Measurements from ENCODE around the gene HLA-DQB1.

The HLA-DQB1 gene

DNA sequence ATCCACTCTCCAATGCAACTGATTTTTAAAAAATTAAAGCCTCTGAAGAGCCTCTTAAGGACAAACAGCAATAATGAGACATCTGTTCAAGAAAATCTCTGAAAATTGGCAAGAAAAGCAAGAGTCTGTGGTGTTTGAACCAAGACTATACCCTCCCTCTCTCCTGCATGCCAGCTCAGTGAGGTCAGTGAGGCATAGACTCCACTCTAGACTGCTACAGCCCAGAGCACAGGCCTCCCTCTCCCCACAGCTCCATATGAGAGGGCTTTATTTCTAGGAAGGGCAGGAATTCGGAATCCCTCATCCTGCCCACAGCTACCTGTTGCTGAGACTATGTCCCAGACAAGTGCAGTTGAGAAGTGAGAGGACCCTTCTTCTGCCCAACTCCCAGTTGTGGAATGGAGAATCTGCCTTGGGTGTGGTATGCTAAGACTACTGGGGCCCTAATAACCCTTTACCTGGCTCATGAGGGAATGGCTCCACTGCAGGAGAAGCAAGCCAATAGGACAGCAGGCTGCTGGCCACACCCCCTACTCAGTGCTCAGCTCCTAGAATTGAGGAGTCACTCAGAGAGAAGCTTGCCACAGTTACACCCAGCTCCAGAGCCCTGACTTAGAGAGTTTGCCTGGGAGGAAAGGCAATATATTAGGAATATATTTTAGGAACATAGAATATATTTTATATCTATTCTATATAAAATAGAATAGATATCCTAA, 51.9 kb downstream of the HLA-DQB1 start:
- no peak for DNase-seq (ENCODE audit: extremely low read depth, low read depth)
- H3K4me3 ChIP-seq (replicated peaks; ENCODE audit: low read depth, low read length) = no peak overlapping the region
- TF ChIP-seq, protein P1, sequence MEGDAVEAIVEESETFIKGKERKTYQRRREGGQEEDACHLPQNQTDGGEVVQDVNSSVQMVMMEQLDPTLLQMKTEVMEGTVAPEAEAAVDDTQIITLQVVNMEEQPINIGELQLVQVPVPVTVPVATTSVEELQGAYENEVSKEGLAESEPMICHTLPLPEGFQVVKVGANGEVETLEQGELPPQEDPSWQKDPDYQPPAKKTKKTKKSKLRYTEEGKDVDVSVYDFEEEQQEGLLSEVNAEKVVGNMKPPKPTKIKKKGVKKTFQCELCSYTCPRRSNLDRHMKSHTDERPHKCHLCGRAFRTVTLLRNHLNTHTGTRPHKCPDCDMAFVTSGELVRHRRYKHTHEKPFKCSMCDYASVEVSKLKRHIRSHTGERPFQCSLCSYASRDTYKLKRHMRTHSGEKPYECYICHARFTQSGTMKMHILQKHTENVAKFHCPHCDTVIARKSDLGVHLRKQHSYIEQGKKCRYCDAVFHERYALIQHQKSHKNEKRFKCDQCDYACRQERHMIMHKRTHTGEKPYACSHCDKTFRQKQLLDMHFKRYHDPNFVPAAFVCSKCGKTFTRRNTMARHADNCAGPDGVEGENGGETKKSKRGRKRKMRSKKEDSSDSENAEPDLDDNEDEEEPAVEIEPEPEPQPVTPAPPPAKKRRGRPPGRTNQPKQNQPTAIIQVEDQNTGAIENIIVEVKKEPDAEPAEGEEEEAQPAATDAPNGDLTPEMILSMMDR (IDR thresholded peaks at IDR 0.05; ENCODE audit: low read depth, low read length, missing control alignments) = no peak

DNA sequence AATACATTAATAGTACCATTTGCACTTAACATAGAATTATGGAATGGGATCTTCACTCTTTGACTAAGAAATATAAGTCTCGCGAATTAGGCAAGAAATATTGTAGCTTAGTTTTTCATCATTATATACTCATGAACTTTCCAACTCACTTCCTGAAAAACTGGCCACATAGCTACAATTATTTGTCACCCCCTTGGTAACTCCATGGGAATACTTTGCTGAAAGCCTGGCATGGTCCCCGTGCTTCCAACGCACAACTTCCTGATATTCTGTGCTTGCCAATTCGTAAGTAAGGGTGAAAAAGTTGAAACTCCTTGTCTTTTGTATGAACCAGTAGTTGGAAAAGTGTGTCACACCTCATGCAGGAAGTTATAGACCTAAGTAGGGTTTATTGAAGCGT, 53.0 kb downstream of the HLA-DQB1 start:
- no peak overlapping the region for H3K4me3 ChIP-seq (replicated peaks; ENCODE audit: low read depth, low read length)
- TF ChIP-seq, protein P1 (IDR thresholded peaks at IDR 0.05; ENCODE audit: low read depth, low read length, missing control alignments) = no peak
- DNase-seq (ENCODE audit: extremely low read depth, low read depth) = no peak

DNA sequence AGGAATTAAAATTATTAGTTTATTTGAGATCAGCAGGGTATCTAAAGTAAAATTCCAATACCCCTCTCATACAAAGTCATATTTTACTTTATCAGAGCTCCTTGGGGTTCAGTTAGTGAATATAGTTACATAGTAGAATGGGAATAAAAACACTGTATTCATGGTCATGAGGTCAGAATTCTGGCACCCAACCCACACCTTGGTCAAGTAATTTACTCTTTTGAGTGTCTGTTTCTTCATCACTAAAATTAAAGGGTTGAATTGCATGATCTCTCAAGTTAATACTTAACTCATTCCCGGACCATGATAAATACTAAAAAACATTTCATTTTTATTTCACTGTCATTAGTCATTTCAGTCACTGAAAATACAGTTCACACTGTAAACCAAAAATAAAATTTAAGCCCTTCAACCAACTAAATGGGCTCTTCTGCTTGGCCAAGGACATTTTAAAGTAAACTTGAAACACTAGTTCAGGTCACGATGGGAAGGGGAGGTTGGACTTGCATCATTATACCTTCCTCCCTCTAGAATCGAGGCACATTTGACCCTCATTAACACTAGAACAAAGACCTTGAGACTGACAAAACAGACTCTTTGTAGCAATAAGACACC, 55.7 kb downstream of the HLA-DQB1 start:
- H3K4me3 ChIP-seq (replicated peaks; ENCODE audit: low read depth, low read length) = no peak overlapping the region
- DNase-seq (ENCODE audit: extremely low read depth, low read depth) = no peak
- TF ChIP-seq, protein P1 (IDR thresholded peaks at IDR 0.05; ENCODE audit: low read depth, low read length, missing control alignments) = no peak

DNA sequence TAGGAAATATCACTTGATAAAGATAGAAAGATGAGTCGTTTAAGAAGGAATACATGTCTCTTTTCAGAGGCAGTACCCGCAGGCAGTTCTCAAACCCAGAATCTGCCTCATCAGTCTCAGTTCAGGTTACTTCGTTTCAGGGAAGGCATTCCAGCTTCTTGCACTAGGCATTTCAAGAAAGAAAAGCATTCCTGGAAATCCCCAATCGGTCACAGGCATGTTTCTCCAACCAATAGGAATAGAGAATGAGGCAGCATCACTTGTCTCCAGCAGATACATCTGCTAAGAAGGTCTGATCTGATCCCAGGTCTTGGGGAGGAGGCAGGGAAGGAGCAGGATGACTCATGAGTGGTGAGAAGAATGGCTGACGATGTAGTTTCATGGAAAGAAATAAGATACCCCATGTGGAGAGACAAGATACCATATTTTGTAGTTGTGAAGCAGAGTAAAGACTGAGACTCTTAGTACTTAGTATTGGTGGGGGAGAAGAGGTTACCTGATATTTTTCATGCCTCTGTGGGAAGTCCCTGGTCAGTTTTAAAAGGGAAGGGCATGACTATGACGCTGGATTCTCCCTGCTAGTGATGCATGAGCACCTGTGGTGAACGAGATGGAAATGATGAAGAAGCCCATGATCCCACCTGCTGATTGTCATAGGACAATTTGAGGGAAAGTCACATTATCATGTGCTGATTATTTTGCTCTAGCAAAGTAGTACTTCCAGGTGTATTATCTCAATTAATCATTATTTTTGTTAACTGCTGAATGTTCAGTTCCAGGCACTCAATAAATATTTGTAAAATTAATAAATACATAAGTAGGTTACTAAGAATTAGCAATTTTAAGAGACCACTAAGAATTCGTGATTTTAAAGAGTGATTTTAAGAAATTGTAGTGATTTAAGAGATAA, 56.5 kb downstream of the HLA-DQB1 start:
- TF ChIP-seq, protein P1 (IDR thresholded peaks at IDR 0.05; ENCODE audit: low read depth, low read length, missing control alignments) = no peak
- no peak overlapping the region for H3K4me3 ChIP-seq (replicated peaks; ENCODE audit: low read depth, low read length)
- peak; percentile 80 for DNase-seq (ENCODE audit: extremely low read depth, low read depth)
